ENCODE data around the gene NMT1. TPM values are rescaled to one million over a fixed set of nuclear protein-coding genes. Genes with fewer than 3 reads are reported as not detected.

NMT1 gene
- total and polyA plus RNA-seq, 5 donors from 2014 or later = 34.6 to 87.2 (median 59.2) TPM

GRCh38 chr17:45020354-45021138, 40.6 kb upstream of the NMT1 start:
- Histone ChIP-seq H3K4me1 (ENCODE audit: control insufficient read depth, insufficient read depth, low read length, poor library complexity, severe bottlenecking) (peaks cover 26% of the 10 kb centered on the region), H3K9me3 (ENCODE audit: control insufficient read depth in 2 of 2, low read length in 2 of 2) (no peaks in the 10 kb centered on the region), H3K36me3 (ENCODE audit: control insufficient read depth, insufficient read depth, low read length) (no peaks in the 10 kb centered on the region), H3K4me3 (ENCODE audit: low read depth, low read length) (no peak overlapping the region), H3K27me3 (ENCODE audit: control insufficient read depth, insufficient read depth, low read length) (peaks cover 13% of the 10 kb centered on the region), H3K27ac (ENCODE audit: insufficient read depth, low read length, poor library complexity, severe bottlenecking) (no peak overlapping the region)
- Mint-ChIP-seq H3K4me3 (peak overlapping the region in 3 of 4 donors; percentile 28 to 76 (median 63)), H3K36me3 (no peaks in the 10 kb centered on the region), H3K9me3 (peaks cover 0 to 1% (median 0%) of the 10 kb centered on the region in 7 donors), H3K27ac (no peak overlapping the region), H3K4me1 (peaks cover 0 to 30% (median 19%) of the 10 kb centered on the region in 4 donors), H3K27me3 (peaks cover 59% of the 10 kb centered on the region)
- DNase-seq (no peak), ATAC-seq (ENCODE audit: low read depth in 2 of 2) (no peak)

GRCh38 chr17:45021607-45022287, 39.4 kb upstream of the NMT1 start:
- Histone ChIP-seq H3K36me3 (ENCODE audit: control insufficient read depth, insufficient read depth, low read length) (peaks cover 3% of the 10 kb centered on the region), H3K4me1 (ENCODE audit: control insufficient read depth, insufficient read depth, low read length, poor library complexity, severe bottlenecking) (peaks cover 26% of the 10 kb centered on the region), H3K4me3 (ENCODE audit: low read depth, low read length) (no peak overlapping the region), H3K9me3 (ENCODE audit: control insufficient read depth in 2 of 2, low read length in 2 of 2) (no peaks in the 10 kb centered on the region), H3K27me3 (ENCODE audit: control insufficient read depth, insufficient read depth, low read length) (peaks cover 13% of the 10 kb centered on the region), H3K27ac (ENCODE audit: insufficient read depth, low read length, poor library complexity, severe bottlenecking) (no peak overlapping the region)
- peak; percentile 73 to 82 for ATAC-seq (ENCODE audit: low read depth in 2 of 2)
- Mint-ChIP-seq H3K27ac (no peak overlapping the region), H3K36me3 (no peaks in the 10 kb centered on the region), H3K9me3 (peaks cover 0 to 1% (median 0%) of the 10 kb centered on the region in 7 donors), H3K27me3 (peaks cover 47% of the 10 kb centered on the region), H3K4me3 (peak overlapping the region in 3 of 4 donors; percentile 30 to 93 (median 76)), H3K4me1 (peaks cover 0 to 30% (median 19%) of the 10 kb centered on the region in 4 donors)
- DNase-seq = peak; percentile 49 to 65 (median 63)

DNA sequence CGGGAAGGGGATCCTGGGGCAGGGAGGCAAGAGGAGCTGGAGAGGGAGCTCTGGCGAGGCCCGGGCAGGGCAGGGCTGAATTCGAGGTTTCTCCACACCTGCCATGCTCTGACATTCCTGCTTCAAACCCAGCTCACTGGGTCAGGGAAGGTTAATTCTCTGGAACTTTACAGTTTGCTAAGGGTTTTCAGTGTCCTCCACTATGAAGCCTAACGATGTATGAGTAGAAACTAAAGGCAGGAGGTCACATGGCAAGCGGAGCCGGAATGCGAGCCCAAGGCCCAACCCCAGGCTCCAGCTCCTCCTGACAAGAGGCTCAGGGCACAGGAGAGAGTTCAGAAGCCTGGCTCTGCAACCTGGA, 38.8 kb upstream of the NMT1 start:
- Histone ChIP-seq H3K9me3 (ENCODE audit: control insufficient read depth in 2 of 2, low read length in 2 of 2) (no peaks in the 10 kb centered on the region), H3K27me3 (ENCODE audit: control insufficient read depth, insufficient read depth, low read length) (peaks cover 13% of the 10 kb centered on the region), H3K36me3 (ENCODE audit: control insufficient read depth, insufficient read depth, low read length) (peaks cover 3% of the 10 kb centered on the region), H3K27ac (ENCODE audit: insufficient read depth, low read length, poor library complexity, severe bottlenecking) (no peak overlapping the region), H3K4me1 (ENCODE audit: control insufficient read depth, insufficient read depth, low read length, poor library complexity, severe bottlenecking) (peaks cover 26% of the 10 kb centered on the region), H3K4me3 (ENCODE audit: low read depth, low read length) (no peak overlapping the region)
- Mint-ChIP-seq H3K4me1 (peaks cover 0 to 30% (median 18%) of the 10 kb centered on the region in 4 donors), H3K27me3 (peaks cover 41% of the 10 kb centered on the region), H3K27ac (no peak overlapping the region), H3K9me3 (peaks cover 0 to 1% (median 0%) of the 10 kb centered on the region in 7 donors), H3K36me3 (no peaks in the 10 kb centered on the region), H3K4me3 (peak overlapping the region in 1 of 4 donors; percentile 49)
- ATAC-seq (ENCODE audit: low read depth in 2 of 2) = no peak
- DNase-seq = no peak

DNA sequence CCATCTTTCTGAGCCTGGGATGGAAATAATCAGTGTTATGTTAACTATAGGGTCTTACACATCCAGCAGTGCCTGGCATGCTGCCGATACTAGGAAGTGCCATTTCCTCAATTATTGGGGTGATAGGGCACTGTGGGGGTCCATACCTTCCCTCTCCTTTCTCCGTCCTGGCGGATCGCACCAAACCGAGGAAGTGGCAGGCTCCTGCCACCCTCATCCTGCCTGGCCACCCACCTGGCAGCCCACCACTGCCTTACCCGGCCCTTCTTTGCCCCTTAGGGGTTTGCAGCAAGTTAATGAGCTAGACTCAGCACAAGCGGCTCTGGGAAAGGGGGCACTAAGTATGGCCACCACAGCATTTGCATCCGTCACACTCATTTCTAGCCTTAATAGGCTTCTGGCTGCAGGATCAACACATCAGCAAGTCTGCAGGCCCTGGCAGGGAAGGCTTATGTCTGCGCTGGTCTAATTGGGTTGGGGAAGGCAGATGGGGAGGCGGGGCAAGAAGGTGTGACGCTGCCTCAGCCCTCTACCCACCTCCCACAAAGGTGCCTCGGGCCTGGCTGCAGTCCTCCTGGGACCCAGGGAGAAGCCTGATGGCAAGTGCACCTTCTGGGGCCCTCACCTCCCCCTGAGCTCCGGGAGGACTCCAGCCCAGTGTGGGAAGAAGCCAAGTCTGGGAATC, 38.3 kb upstream of the NMT1 start:
- Histone ChIP-seq H3K9me3 (ENCODE audit: control insufficient read depth in 2 of 2, low read length in 2 of 2) (no peaks in the 10 kb centered on the region), H3K27me3 (ENCODE audit: control insufficient read depth, insufficient read depth, low read length) (peaks cover 13% of the 10 kb centered on the region), H3K36me3 (ENCODE audit: control insufficient read depth, insufficient read depth, low read length) (peaks cover 3% of the 10 kb centered on the region), H3K4me1 (ENCODE audit: control insufficient read depth, insufficient read depth, low read length, poor library complexity, severe bottlenecking) (peaks cover 26% of the 10 kb centered on the region), H3K4me3 (ENCODE audit: low read depth, low read length) (no peak overlapping the region), H3K27ac (ENCODE audit: insufficient read depth, low read length, poor library complexity, severe bottlenecking) (no peak overlapping the region)
- Mint-ChIP-seq H3K27ac (no peak overlapping the region), H3K36me3 (no peaks in the 10 kb centered on the region), H3K9me3 (peaks cover 0 to 1% (median 0%) of the 10 kb centered on the region in 7 donors), H3K27me3 (peaks cover 37% of the 10 kb centered on the region), H3K4me3 (peak overlapping the region in 1 of 4 donors; percentile 49), H3K4me1 (peaks cover 0 to 30% (median 18%) of the 10 kb centered on the region in 4 donors)
- DNase-seq = no peak
- no peak for ATAC-seq (ENCODE audit: low read depth in 2 of 2)

GRCh38 chr17:45029096-45029495, 32.0 kb upstream of the NMT1 start:
- Mint-ChIP-seq H3K4me3 (no peak overlapping the region), H3K9me3 (no peaks in the 10 kb centered on the region), H3K27me3 (no peaks in the 10 kb centered on the region), H3K4me1 (no peaks in the 10 kb centered on the region), H3K36me3 (peaks cover 21% of the 10 kb centered on the region), H3K27ac (no peak overlapping the region)
- Histone ChIP-seq H3K36me3 (ENCODE audit: control insufficient read depth, insufficient read depth, low read length) (peaks cover 51% of the 10 kb centered on the region), H3K4me3 (ENCODE audit: low read depth, low read length) (no peak overlapping the region), H3K27me3 (ENCODE audit: control insufficient read depth, insufficient read depth, low read length) (no peaks in the 10 kb centered on the region), H3K4me1 (ENCODE audit: control insufficient read depth, insufficient read depth, low read length, poor library complexity, severe bottlenecking) (no peaks in the 10 kb centered on the region), H3K9me3 (ENCODE audit: control insufficient read depth in 2 of 2, low read length in 2 of 2) (no peaks in the 10 kb centered on the region), H3K27ac (ENCODE audit: insufficient read depth, low read length, poor library complexity, severe bottlenecking) (no peak overlapping the region)
- DNase-seq = no peak
- no peak for ATAC-seq (ENCODE audit: low read depth in 2 of 2)

DNA sequence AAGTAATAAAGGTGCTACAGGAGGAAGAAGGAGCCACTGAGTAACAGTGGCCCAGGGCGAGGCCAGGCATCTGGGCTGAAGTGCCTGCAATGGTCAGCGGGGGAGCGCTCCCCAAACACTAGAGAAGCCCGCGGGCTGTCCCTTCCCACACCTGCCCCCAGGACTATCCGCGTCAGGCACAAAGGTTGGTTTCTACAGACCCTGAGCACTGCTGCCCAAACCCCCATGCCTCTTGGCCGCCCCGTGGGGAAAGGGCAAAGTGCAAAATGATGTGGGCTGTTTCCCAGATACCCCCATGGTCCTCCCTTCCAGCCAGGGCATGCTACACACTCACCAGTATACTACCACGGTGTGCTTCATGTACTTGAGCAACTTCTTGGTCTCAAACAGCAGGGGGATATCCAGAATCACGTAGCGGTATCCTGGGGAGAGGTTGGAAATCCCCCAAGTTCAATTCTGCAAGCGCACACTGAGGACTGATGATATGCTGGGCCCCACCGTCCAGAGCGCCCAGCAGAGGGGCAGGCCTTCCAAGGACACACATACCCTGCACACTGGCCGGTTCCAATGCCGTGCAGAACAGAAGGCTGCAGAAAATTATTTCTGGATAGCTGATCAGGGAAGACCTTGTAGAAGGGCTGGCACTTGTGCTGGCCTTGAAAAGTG, 31.2 kb upstream of the NMT1 start:
- no peaks in the 10 kb centered on the region for H3K9me3 Mint-ChIP-seq
- Histone ChIP-seq H3K27me3 (ENCODE audit: control insufficient read depth, insufficient read depth, low read length) (no peaks in the 10 kb centered on the region), H3K4me3 (ENCODE audit: low read depth, low read length) (no peak overlapping the region), H3K27ac (ENCODE audit: insufficient read depth, low read length, poor library complexity, severe bottlenecking) (no peak overlapping the region), H3K4me1 (ENCODE audit: control insufficient read depth, insufficient read depth, low read length, poor library complexity, severe bottlenecking) (no peaks in the 10 kb centered on the region), H3K9me3 (ENCODE audit: control insufficient read depth in 2 of 2, low read length in 2 of 2) (no peaks in the 10 kb centered on the region), H3K36me3 (ENCODE audit: control insufficient read depth, insufficient read depth, low read length) (peaks cover 54% of the 10 kb centered on the region)
- ATAC-seq (ENCODE audit: low read depth in 2 of 2) (no peak), DNase-seq (no peak)
- H3K4me1 Mint-ChIP-seq = peaks cover 0 to 4% (median 0%) of the 10 kb centered on the region in 4 donors
- no peaks in the 10 kb centered on the region for H3K27me3 Mint-ChIP-seq
- H3K27ac Mint-ChIP-seq = no peak overlapping the region
- peaks cover 25% of the 10 kb centered on the region for H3K36me3 Mint-ChIP-seq
- H3K4me3 Mint-ChIP-seq = no peak overlapping the region

DNA sequence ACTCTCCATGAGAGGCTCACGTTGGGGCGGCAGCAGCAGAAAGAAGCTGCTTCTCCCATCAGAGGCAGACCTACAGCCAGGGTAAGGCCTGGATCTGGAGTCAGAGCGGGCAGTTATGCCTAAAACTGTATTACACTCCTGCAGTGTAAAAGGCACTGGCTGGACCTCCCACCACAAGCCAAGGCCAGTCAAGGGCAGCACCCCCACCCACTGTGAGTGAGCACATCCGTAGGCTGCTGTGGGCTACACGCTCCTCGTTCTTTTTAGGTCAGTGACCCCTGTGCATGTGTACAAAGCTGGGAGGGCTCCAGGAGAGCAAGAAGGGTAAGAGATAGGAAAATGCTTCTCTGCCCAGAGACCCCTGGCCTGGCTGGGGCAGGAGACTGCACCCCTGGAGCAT, 30.4 kb upstream of the NMT1 start:
- Mint-ChIP-seq H3K27me3 (no peaks in the 10 kb centered on the region), H3K27ac (no peak overlapping the region), H3K36me3 (peaks cover 25% of the 10 kb centered on the region), H3K4me1 (peaks cover 0 to 4% (median 0%) of the 10 kb centered on the region in 4 donors), H3K4me3 (no peak overlapping the region), H3K9me3 (no peaks in the 10 kb centered on the region)
- Histone ChIP-seq H3K27ac (ENCODE audit: insufficient read depth, low read length, poor library complexity, severe bottlenecking) (no peak overlapping the region), H3K4me3 (ENCODE audit: low read depth, low read length) (no peak overlapping the region), H3K4me1 (ENCODE audit: control insufficient read depth, insufficient read depth, low read length, poor library complexity, severe bottlenecking) (no peaks in the 10 kb centered on the region), H3K9me3 (ENCODE audit: control insufficient read depth in 2 of 2, low read length in 2 of 2) (no peaks in the 10 kb centered on the region), H3K36me3 (ENCODE audit: control insufficient read depth, insufficient read depth, low read length) (peaks cover 54% of the 10 kb centered on the region), H3K27me3 (ENCODE audit: control insufficient read depth, insufficient read depth, low read length) (no peaks in the 10 kb centered on the region)
- no peak for ATAC-seq (ENCODE audit: low read depth in 2 of 2)
- DNase-seq = no peak

All from CD4-positive, CD25-positive, alpha-beta regulatory T cell (primary cell).